Measurements from ENCODE around the gene TIGD3. TPM values are rescaled to one million over a fixed set of nuclear protein-coding genes. Genes with fewer than 3 reads are reported as not detected.

Gene TIGD3
- total and polyA plus RNA-seq, 2 of the 13 experiments (the other 11 are each of a cell fraction or from before 2014, with no cell fraction given) = 0.49 to 4.9 TPM

- TF ChIP-seq PRDM4 (CRISPR knock-in tag; IDR thresholded peaks at IDR 0.05; ENCODE audit: borderline replicate concordance) (no peak), CBX2 (IDR thresholded peaks at IDR 0.05; ENCODE audit: low read depth, low read length) (no peak), CBX2 (CRISPR knock-in tag; IDR thresholded peaks at IDR 0.05; ENCODE audit: low read depth) (no peak), MLXIP (CRISPR knock-in tag; IDR thresholded peaks at IDR 0.05; ENCODE audit: borderline replicate concordance) (no peak), ZFP36L2 (CRISPR knock-in tag; IDR thresholded peaks at IDR 0.05) (no peak), DNMT3B (CRISPR knock-in tag; conservative IDR thresholded peaks at IDR 0.05) (0 out of 2 replicates have a peak, but pooled peaks have one; percentile 43), BCLAF1 (IDR thresholded peaks at IDR 0.05) (no peak), ZBTB43 (CRISPR knock-in tag; conservative IDR thresholded peaks at IDR 0.05) (no peak), ZNF317 (CRISPR knock-in tag; IDR thresholded peaks at IDR 0.05) (peak; percentile 60; the same call in 1 of the 2 replicates), ZNF660 (CRISPR knock-in tag; IDR thresholded peaks at IDR 0.05; ENCODE audit: borderline replicate concordance, low read depth) (no peak), CSRNP2 (CRISPR knock-in tag; conservative IDR thresholded peaks at IDR 0.05; ENCODE audit: low read depth) (no peak), KDM5B (CRISPR knock-in tag; IDR thresholded peaks at IDR 0.05; ENCODE audit: borderline replicate concordance) (peak; percentile 73; the same call in 1 of the 2 replicates), PCBP1 (IDR thresholded peaks at IDR 0.05; ENCODE audit: borderline replicate concordance, low read depth, low read length) (0 out of 2 replicates have a peak, but pooled peaks have one; percentile 34), HDAC2 (CRISPR knock-in tag; IDR thresholded peaks at IDR 0.05) (peak; percentile 89), ZNF326 (CRISPR knock-in tag; IDR thresholded peaks at IDR 0.05; ENCODE audit: borderline replicate concordance) (no peak), CERS6 (CRISPR knock-in tag; IDR thresholded peaks at IDR 0.05) (no peak)
These were observed 27.7 kb downstream of the TIGD3 start, which contains the start of gene SLC25A45 (continued) for GRCh38 chr11:65382033-65382803.
